Hindlimb muscle (tissue), 1 donor: ENCODE data around the gene ADRA2B. TPM values are rescaled to one million over a fixed set of nuclear protein-coding genes. Genes with fewer than 3 reads are reported as not detected.
"Not testable (repeated sequence)": the region's sequence is repeated elsewhere in the genome, so short reads cannot be mapped to it uniquely, and the experiment has no call there.

Experiments
- DNase-seq: peaks from one replicate; pipeline ENCODE4 v3.0.0-alpha.2; 2013
- polyA plus RNA-seq: library from polyadenylated mRNA; unstranded; fragments of 120-200 nt; gene quantifications from one replicate; pipeline ENCODE4 v1.2.1, GENCODE V29; 2013; ENCODE audit not compliant: insufficient read length

The ADRA2B gene
- polyA plus RNA-seq, 1 donor = 2.7 TPM

DNA sequence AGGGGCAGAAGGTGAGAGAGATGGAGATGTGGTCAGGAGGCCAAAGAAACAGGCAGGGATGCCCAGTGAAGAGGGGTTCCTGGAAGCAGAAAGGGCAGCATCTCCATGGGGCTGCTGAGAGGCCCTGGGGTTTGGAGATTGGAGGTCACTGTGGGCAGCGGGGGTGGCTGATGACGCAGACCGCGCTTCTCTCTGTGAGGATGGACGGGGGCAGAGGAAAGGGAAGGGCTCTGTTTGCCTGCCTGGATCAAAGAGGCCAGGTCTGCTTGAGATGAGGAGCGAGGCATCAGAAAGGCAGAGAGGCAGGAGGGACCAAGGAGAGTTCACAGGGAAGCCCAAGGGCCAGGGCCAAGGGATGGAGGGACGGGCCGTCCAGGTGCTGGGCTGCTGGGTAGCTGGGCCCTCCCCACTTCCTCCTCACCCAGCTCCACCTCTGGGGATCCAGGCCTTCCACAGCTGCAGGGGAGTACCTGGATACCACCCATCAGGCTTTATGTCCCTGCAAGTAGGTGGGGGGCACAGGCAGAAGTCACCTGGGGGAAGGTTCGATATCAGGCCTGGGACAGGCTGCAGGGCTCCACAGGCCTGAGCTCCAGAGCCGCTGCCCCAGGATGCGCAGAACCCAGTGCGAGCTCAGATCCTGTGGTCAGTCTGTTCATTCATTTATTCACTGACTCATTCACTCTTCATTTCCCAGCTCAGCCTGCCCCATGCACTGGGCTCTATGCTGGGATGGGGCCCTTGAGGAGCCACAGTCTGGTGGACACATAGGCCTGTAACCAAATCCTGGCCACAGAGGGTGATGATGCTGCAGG lies 30.6 kb downstream of the ADRA2B start:
- DNase-seq = no peak

- not testable (repeated sequence) for DNase-seq
These were observed 31.4 kb downstream of the ADRA2B start for GRCh38 chr2:96084858-96085518.

GRCh38 chr2:96083989-96084857 lies 32.1 kb downstream of the ADRA2B start:
- no peak for DNase-seq

DNA sequence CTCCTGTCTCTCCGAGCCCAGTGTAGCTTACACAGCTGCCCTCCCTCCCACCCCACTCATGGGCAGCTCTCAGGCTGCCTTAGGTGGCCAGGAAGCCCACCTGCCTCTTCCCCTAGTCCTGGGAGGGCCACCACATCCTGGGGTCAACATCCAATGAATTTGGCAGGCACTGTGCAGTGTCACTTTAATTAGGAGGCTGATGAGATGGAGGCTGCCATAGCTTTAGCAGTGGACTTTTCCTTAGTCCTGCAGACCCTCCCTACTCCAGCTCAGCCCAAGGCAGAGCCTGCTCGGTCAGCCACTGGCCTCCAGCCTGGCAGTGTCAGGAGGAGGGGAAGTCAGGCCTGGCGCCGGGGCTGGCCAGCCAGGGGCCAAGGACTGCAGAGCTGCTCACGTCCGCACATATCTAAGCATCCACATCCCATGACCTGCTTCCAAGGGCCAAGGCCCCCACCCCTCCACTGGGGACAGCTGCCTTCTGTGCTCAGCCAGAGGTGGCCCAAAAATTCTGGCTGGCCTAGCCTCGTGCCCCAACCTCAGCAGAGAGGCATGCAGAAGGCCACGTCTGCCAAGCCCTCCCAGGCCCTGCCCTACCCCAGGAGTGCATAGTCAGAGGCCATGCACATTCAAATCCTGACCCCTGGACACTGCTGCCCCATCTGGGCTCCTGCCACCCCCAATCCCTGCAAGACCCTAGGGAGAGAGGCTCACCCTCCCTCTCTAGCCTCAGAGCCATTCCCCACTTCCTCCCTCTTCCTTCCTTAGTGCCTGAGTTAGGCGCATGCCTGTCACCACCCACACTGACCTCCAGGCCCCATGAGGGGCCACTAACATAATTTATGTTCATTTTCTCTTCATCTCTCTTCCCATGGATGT lies 33.1 kb downstream of the ADRA2B start:
- DNase-seq = no peak

- no peak for DNase-seq
These were observed 33.9 kb downstream of the ADRA2B start for GRCh38 chr2:96082211-96083063.

DNA sequence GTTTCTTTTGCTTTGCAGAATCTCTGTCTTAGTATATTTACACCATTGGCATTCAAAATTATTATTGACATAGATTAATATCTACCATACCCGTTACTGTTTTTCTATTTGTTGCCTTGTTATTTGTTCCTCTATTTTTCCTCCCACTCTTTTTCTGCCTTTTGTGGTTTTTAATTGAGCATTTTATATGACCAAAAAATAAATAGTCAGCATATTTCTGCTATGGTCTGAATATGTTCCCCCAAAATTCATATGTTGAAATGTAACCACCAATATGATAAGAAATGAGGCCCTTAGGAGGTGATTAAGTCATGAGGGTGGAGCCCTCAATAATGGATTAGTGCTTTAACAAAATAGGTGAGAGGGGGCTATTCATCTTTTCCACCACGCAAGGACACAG lies 35.3 kb downstream of the ADRA2B start:
- DNase-seq = no peak

GRCh38 chr2:96075199-96075771 lies 41.1 kb downstream of the ADRA2B start:
- DNase-seq = no peak

- DNase-seq = no peak
These were observed 42.2 kb downstream of the ADRA2B start for GRCh38 chr2:96074156-96074555.

DNA sequence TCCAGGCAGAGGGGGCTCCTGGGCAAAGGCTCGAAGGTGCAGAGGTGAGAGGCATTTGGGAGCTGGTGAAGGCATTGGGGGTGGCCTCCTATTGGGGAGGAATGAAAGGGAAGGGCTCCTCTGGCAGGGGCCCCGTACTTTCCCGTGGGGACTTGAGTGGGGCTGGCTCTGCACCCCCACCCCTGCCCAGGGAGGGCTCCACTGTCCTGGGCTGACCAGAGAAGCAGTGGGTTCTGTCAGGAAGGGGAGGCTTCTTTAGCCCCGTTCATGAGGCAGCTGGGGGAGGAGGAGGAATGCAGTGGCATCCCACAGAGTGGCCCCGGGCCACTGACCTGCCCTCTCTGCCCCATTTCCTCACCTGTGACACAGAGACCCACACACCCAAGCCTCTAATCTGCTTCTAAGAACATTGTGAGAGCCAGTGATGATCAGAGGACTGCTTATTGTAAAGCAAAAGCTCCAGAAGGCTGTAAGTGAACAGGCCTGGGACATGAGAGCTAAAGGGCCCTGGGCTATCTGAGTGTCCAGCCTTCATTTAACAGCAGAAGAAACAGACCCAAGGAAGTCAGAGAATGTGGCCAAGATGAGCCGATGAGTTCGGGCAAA lies 43.1 kb downstream of the ADRA2B start:
- no peak for DNase-seq

GRCh38 chr2:96072746-96073145 lies 43.6 kb downstream of the ADRA2B start:
- no peak for DNase-seq

- DNase-seq = not testable (repeated sequence)
These were observed 44.3 kb downstream of the ADRA2B start for GRCh38 chr2:96071977-96072491.

GRCh38 chr2:96071087-96071976 lies 45.0 kb downstream of the ADRA2B start:
- DNase-seq = not testable (repeated sequence)

GRCh38 chr2:96070351-96070750 lies 46.0 kb downstream of the ADRA2B start:
- DNase-seq = not testable (repeated sequence)

- not testable (repeated sequence) for DNase-seq
These were observed 46.5 kb downstream of the ADRA2B start for GRCh38 chr2:96069878-96070277.

GRCh38 chr2:96067902-96068581 lies 48.3 kb downstream of the ADRA2B start:
- not testable (repeated sequence) for DNase-seq

GRCh38 chr2:96067098-96067660 lies 49.2 kb downstream of the ADRA2B start:
- DNase-seq = not testable (repeated sequence)

- not testable (repeated sequence) for DNase-seq
These were observed 49.9 kb downstream of the ADRA2B start for GRCh38 chr2:96066511-96066910.

DNA sequence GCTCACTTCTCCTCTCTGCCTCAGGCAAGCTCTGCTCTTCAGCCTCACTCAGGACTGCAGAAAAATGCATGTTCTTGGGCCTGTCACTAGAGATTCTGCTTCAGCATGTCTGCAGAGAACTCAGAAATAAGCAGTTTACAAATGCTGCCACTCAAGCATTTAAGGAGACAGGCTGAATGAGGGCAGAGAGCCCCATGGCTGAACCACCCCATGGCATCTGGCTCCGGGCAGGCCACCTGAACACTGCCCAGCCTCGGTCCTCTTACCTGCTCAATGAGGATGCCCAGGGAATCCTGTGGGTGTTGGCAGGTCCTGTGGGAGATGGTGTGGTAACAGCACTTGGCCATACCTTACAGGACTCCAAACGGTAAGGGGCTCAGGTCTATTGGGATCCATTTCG lies 50.4 kb downstream of the ADRA2B start:
- DNase-seq = not testable (repeated sequence)
